Fibroblast of skin of back (primary cell): ENCODE measurements around the gene EFEMP1. TPM values are rescaled to one million over a fixed set of nuclear protein-coding genes. Genes with fewer than 3 reads are reported as not detected.

Experiments used
- DNase-seq: peaks from one replicate; pipeline ENCODE4 v3.0.0-alpha.2; 2013
- polyA plus RNA-seq, 2 experiments: library from polyadenylated mRNA; unstranded; fragments of 120-200 nt; gene quantifications; one replicate each; pipeline ENCODE4 v1.2.1, GENCODE V29; 2013; ENCODE audit not compliant: insufficient read length in 2 of 2

Gene EFEMP1
- 230 TPM for polyA plus RNA-seq (2013, experiment 1 of 2; ENCODE audit: insufficient read length)
- polyA plus RNA-seq (2013, experiment 2 of 2; ENCODE audit: insufficient read length), result 402 TPM

GRCh38 chr2:55923091-55923981 lies at the start of gene EFEMP1:
EFEMP1 (minus strand) TSS chr2:55923782; CDS start chr2:55922440, 1,342 bp downstream.
- DNase-seq, result peak; percentile 72

- DNase-seq, result no peak
These were observed 46.9 kb upstream of the EFEMP1 start for GRCh38 chr2:55970500-55970899.

GRCh38 chr2:55968941-55969340 lies 45.4 kb upstream of the EFEMP1 start:
- peak; percentile 55 for DNase-seq

GRCh38 chr2:55966401-55967118 lies 43.0 kb upstream of the EFEMP1 start:
- DNase-seq, result peak; percentile 38

GRCh38 chr2:55965966-55966365 lies 42.4 kb upstream of the EFEMP1 start:
- DNase-seq, result no peak

- DNase-seq, result no peak
These were observed 41.7 kb upstream of the EFEMP1 start for GRCh38 chr2:55965276-55965675.

GRCh38 chr2:55962915-55963314 lies 39.3 kb upstream of the EFEMP1 start:
- no peak for DNase-seq

- DNase-seq, result peak; percentile 65
These were observed 37.8 kb upstream of the EFEMP1 start for GRCh38 chr2:55961318-55961911.

GRCh38 chr2:55958756-55959155 lies 35.2 kb upstream of the EFEMP1 start:
- DNase-seq, result peak; percentile 44

- no peak for DNase-seq
These were observed 33.6 kb upstream of the EFEMP1 start for GRCh38 chr2:55957142-55957541.

- no peak for DNase-seq
These were observed 30.9 kb upstream of the EFEMP1 start for GRCh38 chr2:55954306-55955035.

GRCh38 chr2:55952415-55952814 lies 28.8 kb upstream of the EFEMP1 start:
- DNase-seq, result no peak

- no peak for DNase-seq
These were observed 28.0 kb upstream of the EFEMP1 start for GRCh38 chr2:55951533-55951932.

GRCh38 chr2:55949613-55950012 lies 26.0 kb upstream of the EFEMP1 start:
- DNase-seq, result no peak

GRCh38 chr2:55949211-55949610 lies 25.6 kb upstream of the EFEMP1 start:
- DNase-seq, result no peak

- DNase-seq, result peak; percentile 26
These were observed 24.8 kb upstream of the EFEMP1 start for GRCh38 chr2:55948176-55948923.

GRCh38 chr2:55947752-55948151 lies 24.2 kb upstream of the EFEMP1 start:
- DNase-seq, result no peak

- DNase-seq, result no peak
These were observed 23.2 kb upstream of the EFEMP1 start for GRCh38 chr2:55946793-55947192.

- DNase-seq, result no peak
These were observed 19.9 kb upstream of the EFEMP1 start for GRCh38 chr2:55943466-55943865.

- no peak for DNase-seq
These were observed 12.8 kb upstream of the EFEMP1 start for GRCh38 chr2:55936351-55936750.

GRCh38 chr2:55934337-55934736 lies 10.8 kb upstream of the EFEMP1 start:
- no peak for DNase-seq

- DNase-seq, result no peak
These were observed 9.3 kb upstream of the EFEMP1 start for GRCh38 chr2:55932843-55933242.
